Mesodermal cell (in vitro differentiated cells): ENCODE results near the gene ERCC5.

Experiments used
- H3K27ac ChIP-seq: 2 replicates; pipeline ENCODE4 v1.7.0; 2013; ENCODE audit warnings: mild to moderate bottlenecking, low read depth, low read length, moderate library complexity; ENCODE audit not compliant: severe bottlenecking
- H3K36me3 ChIP-seq: 2 replicates; pipeline ENCODE4 v1.7.1; 2013; ENCODE audit warnings: mild to moderate bottlenecking, low read length, moderate library complexity; ENCODE audit not compliant: control insufficient read depth, insufficient read depth
- H3K4me1 ChIP-seq: one replicate; pipeline ENCODE4 v1.7.1; 2013; ENCODE audit warnings: mild to moderate bottlenecking, low read length; ENCODE audit not compliant: insufficient read depth, control insufficient read depth, poor library complexity, severe bottlenecking
- H3K4me3 ChIP-seq: 2 replicates; pipeline ENCODE4 v1.7.0; 2013; ENCODE audit warnings: low read length, control low read depth, mild to moderate bottlenecking; ENCODE audit not compliant: insufficient read depth, poor library complexity, severe bottlenecking; ENCODE audit errors: extremely low read depth
- H3K9me3 ChIP-seq: 2 replicates; pipeline ENCODE4 v1.7.1; 2013; ENCODE audit warnings: mild to moderate bottlenecking, low read length, moderate library complexity; ENCODE audit not compliant: control insufficient read depth
- WGBS, 2 experiments: methylation state at CpG; one replicate each; pipeline ENCODE4 v1.1.5; 2013; ENCODE audit warnings: missing lambda C conversion rate in 2 of 2; ENCODE audit not compliant: insufficient coverage in 2 of 2; 5-methylcytosine and 5-hydroxymethylcytosine counted together

The ERCC5 gene

DNA sequence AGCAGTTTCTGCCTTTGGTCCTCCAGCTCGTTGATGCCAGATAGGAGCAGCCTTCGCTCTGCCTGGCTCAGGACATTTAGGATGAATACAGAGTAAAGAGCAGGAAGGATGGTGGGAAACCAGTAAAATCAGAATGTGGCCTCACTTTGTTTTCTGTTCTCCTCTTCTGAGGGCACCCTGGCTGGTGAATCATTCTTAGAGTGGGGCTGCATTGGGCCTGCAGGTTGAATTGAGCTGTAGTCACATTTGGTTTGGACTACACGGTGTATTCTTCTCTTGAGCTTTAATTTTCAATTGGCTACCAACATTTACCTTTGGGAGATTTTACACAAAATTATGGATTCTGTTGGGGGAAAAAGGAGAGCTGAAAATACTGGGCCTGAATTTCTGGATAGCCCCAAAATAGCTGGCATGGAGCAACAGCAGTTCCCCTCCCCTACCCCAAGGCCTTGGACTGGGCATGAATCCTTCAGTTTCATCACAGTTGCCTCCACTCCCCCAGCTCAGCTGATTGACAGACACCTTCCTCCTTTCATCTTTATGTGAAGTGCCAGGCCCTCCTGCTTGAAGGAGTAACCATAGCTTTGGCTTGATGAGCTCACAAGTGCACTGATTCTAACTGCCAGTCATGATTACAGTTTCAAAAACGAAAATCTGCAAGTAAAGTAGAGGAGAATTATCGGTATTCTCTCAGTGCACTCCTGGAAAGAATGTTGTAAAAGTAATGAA is 24.3 kb downstream of the ERCC5 start:
- Histone ChIP-seq H3K4me1 (no peaks in the 10 kb centered on the region), H3K36me3 (peaks cover 30% of the 10 kb centered on the region), H3K27ac (no peak overlapping the region), H3K4me3 (no peak overlapping the region), H3K9me3 (no peaks in the 10 kb centered on the region)
- 57 to 67% methylated on average over 2 to 3 of the region's 5 CpGs for WGBS, 2 experiments

DNA sequence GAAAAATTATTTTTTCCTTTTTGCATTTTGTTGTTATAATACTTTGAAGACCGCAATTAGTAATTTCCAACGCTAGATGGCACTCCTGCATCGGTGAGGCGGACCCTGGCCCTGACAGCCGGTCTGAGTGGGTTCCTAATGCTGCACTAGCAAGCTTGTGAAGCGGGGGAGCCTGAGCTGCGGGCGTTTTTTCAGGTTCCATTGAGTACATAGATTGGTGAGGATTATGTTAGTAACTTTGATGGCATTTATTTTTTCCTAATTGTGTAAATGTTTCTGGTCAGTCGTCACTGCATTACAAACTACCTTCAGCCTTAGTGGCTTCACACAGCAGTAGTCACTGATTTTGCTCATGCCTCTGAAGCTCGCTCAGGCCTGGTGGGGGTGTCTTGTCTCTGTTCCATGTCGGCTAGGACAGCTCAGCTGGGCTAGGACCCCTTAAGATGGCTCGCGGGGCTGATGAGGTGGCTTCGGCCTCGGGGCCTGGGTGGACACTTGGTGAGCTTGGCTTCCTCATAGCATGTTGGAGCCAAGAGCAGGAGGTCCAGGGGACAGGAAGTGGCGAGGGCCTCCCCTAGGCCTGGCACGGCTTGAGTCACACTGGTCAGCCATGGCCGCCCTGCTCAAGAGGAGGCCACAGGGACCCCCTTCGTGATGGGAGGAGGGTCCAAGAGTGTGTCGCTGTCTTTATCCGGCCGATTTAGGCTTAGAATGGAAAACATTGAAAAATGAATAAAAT is 25.0 kb downstream of the ERCC5 start:
- H3K4me1 ChIP-seq, result no peaks in the 10 kb centered on the region
- no peak overlapping the region for H3K27ac ChIP-seq
- H3K9me3 ChIP-seq, result no peaks in the 10 kb centered on the region
- no peak overlapping the region for H3K4me3 ChIP-seq
- 50 to 62% methylated on average over 15 of the region's 22 CpGs for WGBS, 2 experiments
- peaks cover 32% of the 10 kb centered on the region for H3K36me3 ChIP-seq

DNA sequence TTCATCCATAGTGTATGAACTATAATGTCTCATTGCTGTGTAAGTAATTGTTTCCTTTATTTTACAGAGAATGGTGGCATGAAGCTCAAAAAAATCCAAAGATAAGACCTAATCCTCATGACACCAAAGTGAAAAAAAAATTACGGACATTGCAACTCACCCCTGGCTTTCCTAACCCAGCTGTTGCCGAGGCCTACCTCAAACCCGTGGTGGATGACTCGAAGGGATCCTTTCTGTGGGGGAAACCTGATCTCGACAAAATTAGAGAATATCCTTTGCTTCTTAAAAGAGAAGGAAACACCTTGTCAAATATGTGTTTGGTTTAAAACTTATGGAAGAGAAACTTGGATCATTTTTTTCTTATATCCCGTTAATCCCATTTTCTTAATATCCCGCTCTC is 26.3 kb downstream of the ERCC5 start:
- H3K4me1 ChIP-seq, result peaks cover under 1% of the 10 kb centered on the region
- H3K27ac ChIP-seq, result no peak overlapping the region
- H3K4me3 ChIP-seq, result no peak overlapping the region
- 95 to 100% methylated on average over 1 to 4 of the region's 7 CpGs for WGBS, 2 experiments
- H3K36me3 ChIP-seq, result peaks cover 31% of the 10 kb centered on the region
- H3K9me3 ChIP-seq, result no peaks in the 10 kb centered on the region

DNA sequence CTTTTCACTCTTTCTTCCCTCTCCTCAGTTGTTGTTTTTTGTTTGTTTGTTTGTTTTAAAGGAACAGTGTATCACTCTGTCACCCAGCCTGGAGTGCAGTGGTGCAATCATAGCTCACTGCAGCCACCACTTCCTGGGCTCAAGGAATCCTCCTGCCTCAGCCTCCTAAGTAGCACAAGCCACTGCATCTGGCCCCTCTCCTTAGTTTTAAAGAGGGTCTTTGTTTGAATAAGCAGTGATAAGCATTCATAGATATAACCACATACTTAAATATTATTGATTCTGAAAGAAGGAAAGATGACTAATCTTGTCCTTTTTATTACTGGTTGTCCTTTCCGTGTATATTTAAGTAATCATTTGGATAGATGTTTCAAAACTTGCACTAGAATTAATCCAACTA is 26.7 kb downstream of the ERCC5 start:
- Histone ChIP-seq H3K4me1 (peaks cover 4% of the 10 kb centered on the region), H3K27ac (no peak overlapping the region), H3K4me3 (no peak overlapping the region), H3K36me3 (peaks cover 31% of the 10 kb centered on the region), H3K9me3 (no peaks in the 10 kb centered on the region)
- no CpG with 5 or more reads among the region's 1 CpG for WGBS, 2 experiments

DNA sequence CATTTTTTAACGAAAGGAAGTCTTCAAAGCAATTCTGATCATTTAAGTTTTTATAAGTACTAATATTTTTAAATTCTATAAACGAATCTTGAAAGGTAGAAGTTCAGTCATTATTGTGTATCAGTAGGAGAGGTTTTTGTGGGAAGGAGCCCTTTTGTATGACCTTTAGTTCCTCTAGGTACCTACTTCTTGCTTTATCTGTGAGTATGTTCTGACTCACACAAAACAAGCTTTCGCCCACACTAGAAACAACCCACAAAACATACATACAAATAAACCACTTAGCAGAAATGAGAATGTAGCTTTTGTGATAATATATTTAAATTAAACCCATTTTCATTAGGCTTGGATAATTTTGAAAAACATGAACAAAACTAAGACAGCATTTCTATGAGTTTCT is 27.8 kb downstream of the ERCC5 start:
- H3K27ac ChIP-seq, result no peak overlapping the region
- peaks cover 4% of the 10 kb centered on the region for H3K4me1 ChIP-seq
- H3K4me3 ChIP-seq, result no peak overlapping the region
- H3K9me3 ChIP-seq, result no peaks in the 10 kb centered on the region
- no CpG with 5 or more reads among the region's 3 CpGs for WGBS, 2 experiments
- peaks cover 24% of the 10 kb centered on the region for H3K36me3 ChIP-seq

DNA sequence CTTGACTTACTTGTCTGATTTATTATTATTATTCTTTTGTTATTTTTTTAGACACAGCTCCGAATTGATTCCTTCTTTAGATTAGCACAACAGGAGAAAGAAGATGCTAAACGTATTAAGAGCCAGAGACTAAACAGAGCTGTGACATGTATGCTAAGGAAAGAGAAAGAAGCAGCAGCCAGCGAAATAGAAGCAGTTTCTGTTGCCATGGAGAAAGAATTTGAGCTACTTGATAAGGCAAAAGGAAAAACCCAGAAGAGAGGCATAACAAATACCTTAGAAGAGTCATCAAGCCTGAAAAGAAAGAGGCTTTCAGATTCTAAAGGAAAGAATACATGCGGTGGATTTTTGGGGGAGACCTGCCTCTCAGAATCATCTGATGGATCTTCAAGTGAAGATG is 29.4 kb downstream of the ERCC5 start:
- no peak overlapping the region for H3K27ac ChIP-seq
- H3K4me3 ChIP-seq, result no peak overlapping the region
- H3K36me3 ChIP-seq, result peaks cover 24% of the 10 kb centered on the region
- H3K4me1 ChIP-seq, result peaks cover 4% of the 10 kb centered on the region
- H3K9me3 ChIP-seq, result no peaks in the 10 kb centered on the region
- WGBS, 2 experiments, result 70 to 74% methylated on average over 3 of the region's 4 CpGs

DNA sequence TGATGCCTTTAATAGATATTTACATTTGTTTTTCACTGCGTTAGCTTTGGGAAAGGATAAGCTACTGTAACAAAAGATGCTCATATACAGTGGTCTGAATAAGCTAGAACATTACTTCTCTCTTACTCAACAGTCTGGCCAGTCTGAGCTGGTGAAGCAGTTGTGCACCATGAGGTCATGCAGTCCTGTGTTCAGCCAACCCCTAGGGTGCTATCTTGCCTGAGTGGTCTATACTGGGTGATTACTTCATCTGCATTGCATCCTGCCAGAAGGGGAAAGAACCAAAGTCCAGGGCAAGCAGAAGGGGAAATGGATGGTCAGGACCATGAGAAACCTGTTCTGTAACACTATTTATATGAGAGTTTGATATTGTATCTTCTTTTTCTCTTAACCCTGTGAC is 31.5 kb downstream of the ERCC5 start:
- Histone ChIP-seq H3K4me3 (no peak overlapping the region), H3K9me3 (no peaks in the 10 kb centered on the region), H3K36me3 (peaks cover 20% of the 10 kb centered on the region), H3K4me1 (peaks cover 4% of the 10 kb centered on the region), H3K27ac (no peak overlapping the region)
- no CpG with 5 or more reads among the region's 1 CpG for WGBS, 2 experiments

DNA sequence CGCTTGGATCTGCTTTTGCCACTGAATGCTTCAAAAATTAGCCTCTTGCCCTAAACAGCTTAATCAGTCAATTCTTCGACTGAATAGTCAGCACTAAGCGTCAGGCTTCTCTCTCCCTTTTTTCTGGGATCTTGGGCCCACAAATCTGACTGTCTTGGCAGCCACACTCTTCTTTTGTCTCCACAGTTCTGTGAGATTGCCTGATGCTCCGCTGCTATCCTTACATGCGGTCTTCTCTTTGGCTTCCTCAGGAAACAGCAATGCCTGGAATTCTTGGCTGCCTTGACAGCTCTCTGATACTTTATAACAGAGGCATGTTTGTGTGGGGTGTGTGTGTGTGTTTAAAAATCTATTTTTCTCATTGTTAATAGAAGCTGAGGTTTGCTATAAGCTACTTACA is 32.6 kb downstream of the ERCC5 start:
- Histone ChIP-seq H3K27ac (no peak overlapping the region), H3K36me3 (peaks cover 14% of the 10 kb centered on the region), H3K4me1 (peaks cover 4% of the 10 kb centered on the region), H3K4me3 (no peak overlapping the region), H3K9me3 (no peaks in the 10 kb centered on the region)
- WGBS, 2 experiments, result 82 to 89% methylated on average over 3 to 5 of the region's 5 CpGs

DNA sequence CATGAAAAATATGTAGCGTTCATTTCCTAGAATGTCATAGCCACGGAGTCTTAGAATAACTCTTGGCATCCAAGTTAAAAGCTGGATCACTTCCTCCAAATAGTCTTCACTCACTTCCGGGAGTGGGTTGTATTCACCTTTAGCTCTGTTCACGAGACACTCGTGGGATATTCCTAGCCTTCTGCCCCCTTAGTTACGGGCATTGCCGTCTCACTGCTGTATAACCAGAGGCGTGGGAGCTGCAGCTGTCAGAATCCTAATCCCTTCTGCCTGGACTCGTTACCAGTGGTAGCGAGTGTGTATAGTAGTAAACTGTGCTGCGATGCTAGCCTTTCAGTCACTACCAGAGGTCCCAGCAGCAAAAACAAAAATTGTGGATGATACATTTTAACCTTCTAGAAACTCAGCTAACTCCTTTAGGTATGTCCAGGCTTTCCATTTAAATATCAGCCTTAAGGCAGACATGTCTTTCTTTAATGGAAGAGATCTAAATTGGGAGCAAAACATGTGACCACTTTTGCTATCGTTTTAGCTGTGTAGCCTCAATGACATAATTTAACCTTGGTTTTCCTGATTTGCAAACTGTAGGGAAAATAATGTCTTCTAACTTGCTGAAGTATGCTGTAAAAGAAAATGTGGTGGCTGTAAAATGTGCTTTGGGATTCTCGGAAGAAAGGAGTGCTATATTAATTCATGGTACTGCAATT is 34.1 kb downstream of the ERCC5 start:
- WGBS, 2 experiments, result 92 to 96% methylated on average over 9 to 12 of the region's 13 CpGs
- Histone ChIP-seq H3K4me3 (no peak overlapping the region), H3K27ac (no peak overlapping the region), H3K9me3 (no peaks in the 10 kb centered on the region), H3K4me1 (peaks cover 4% of the 10 kb centered on the region), H3K36me3 (peaks cover 14% of the 10 kb centered on the region)

DNA sequence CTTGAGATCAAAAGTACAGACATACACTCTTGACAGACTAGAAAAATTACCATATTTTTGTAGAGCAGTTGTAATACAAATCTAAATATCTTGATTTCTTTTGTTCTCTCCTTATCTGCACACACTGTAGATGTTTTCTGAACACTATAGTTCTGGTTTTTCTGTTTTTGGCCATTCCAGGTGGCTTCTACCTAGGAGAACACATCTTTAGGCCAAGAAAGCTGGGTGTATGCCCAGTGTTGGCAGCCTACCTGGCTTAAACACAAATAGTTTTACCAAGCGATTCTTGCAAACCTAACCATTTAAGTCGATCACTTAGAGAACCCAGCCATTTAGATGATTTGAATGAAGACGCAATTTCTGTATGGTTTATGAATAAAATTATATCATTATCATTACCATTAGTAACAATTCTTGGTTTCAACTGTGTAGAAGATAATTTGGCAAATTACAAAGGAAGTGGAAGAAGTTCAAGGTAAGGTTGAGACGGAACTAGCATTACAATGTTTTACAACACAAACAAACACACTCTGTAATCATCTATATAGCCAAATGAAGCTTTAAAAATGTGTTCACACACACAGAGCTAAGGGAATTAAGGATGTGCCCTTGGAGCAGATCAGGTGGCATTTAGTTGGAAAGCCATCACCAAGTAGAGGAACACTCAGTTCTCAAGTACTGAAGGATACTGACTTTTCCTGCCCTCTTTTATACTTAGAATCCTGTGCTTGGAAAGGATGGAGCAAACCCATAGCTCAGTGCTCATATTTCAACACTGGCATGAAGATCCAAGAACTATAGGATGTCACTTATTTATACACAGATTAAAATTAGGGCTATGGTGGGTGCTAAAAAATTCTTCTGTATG is 36.2 kb downstream of the ERCC5 start:
- H3K4me1 ChIP-seq, result peaks cover 4% of the 10 kb centered on the region
- no CpG with 5 or more reads among the region's 4 CpGs for WGBS, 2 experiments
- no peak overlapping the region for H3K27ac ChIP-seq
- no peaks in the 10 kb centered on the region for H3K36me3 ChIP-seq
- H3K4me3 ChIP-seq, result no peak overlapping the region
- no peaks in the 10 kb centered on the region for H3K9me3 ChIP-seq
